Measurements from ENCODE around the gene ERG28.
"Not testable (repeated sequence)": the region's sequence is repeated elsewhere in the genome, so short reads cannot be mapped to it uniquely, and the experiment has no call there.

ERG28 gene

DNA sequence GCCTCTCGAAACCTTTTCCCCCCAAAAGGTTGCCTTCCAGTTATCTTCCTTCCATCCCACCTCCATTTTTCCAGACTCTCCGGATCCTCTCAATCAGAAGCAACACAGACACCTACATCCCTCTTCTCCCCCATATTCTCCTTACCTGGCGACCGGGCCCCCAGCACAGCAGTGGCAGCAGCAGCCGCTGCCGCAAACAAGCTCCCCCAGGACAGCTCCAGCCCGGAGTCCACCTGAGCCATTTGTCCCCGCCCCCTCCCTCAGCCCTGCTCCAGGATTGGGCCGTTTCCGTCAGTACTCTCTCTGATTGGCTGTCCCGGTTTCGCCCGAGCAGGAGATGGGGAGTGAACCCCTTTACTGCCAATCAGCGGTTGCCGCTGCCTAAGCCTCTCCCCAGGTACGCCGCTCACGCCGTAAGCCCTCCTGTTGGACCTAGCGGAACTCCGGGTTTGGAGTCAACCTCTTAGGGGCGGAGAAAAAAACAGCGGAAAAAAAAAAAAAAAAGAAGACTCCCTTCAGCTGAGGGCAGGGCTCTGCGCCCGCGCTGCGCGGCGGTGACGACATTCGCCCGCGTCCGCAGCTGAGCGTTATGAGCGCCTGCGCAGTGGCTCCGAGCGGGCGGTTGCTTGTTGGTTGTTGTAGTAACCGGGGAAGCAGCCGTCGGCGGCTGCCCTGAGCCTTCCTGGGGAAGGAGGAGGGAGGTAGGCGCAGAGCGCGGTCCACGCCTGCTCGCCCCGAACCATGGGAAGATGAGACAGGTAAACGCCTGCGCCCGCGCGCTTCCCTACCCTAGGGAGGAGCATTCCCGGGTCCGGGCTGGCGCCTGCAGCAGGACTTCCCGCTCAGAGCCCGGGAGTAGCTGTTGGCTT is at the start of gene ERG28, which contains the start of gene TTLL5:
ERG28 (minus strand) TSS at position 247 of the 869 bp plus-strand sequence. CDS start 3,374 bp downstream, outside the sequence.
TTLL5 (plus strand) TSS at position 617 of the 869 bp plus-strand sequence. CDS start 1,904 bp downstream, outside the sequence.
- DNase-seq, result peak; percentile 99

- peak; percentile 74 for DNase-seq
Measured at GRCh38 chr14:75709207-75709812, 48.6 kb upstream of the ERG28 start.

DNA sequence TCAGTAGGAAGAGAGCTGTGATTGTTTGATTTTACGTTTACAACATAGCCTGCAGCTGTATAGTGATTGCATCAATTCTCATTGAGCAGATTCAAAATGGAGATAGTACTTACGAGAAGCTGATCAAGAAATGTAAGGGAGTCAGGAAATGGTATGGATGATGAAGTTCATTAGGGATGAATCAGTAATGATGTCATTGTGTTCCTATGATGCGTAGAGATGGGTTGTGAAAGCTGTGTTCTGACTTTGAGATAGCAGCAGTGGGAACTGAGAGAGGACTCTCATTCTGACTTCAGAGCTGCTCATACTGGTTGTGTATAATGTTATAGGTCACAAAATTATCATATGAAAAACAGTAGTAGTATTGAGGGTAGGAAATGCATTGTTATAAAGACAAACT is 44.3 kb upstream of the ERG28 start:
- DNase-seq, result no peak

DNA sequence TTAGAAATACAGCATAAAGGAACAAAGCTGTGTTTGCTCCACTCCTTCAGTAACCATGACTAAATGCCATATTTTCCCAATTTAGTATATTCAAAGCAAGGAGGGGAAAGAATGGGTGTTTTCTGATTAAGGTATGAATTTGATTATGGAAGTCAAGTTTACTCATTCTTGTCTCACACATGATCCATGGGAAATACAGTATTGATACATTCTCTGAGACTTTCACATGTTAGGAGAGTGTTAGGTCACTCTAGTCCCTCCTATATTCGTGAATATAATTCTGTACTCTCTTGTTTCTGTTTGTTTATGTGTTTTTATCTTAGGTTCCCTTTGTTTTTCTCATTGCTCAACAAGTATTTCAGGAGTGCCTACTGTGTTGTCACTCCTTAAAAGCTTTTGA is 42.8 kb upstream of the ERG28 start:
- DNase-seq, result no peak

- no peak for DNase-seq
Measured at GRCh38 chr14:75702616-75703261, 42.1 kb upstream of the ERG28 start.

DNA sequence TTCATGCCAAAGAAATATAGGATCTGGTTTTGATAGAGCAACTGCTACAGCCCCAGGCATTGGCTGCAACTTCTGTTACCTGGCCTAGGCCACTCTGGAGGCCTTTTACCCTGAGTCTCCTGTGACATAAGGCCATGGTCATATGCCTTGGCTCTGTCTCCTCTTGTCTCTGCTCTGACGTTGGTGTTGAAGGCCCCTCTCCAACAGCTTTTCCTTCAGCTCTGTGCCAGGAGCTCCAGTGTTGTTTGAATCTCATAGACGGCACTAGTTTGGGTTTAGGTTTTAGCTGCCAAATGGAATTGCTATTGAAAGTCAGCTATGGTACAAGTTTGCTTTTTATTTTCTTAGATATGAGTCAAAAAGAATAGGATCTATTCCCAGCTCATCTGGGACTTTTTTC is 41.4 kb upstream of the ERG28 start:
- no peak for DNase-seq

- no peak for DNase-seq
Measured at GRCh38 chr14:75700295-75700694, 39.6 kb upstream of the ERG28 start.

DNA sequence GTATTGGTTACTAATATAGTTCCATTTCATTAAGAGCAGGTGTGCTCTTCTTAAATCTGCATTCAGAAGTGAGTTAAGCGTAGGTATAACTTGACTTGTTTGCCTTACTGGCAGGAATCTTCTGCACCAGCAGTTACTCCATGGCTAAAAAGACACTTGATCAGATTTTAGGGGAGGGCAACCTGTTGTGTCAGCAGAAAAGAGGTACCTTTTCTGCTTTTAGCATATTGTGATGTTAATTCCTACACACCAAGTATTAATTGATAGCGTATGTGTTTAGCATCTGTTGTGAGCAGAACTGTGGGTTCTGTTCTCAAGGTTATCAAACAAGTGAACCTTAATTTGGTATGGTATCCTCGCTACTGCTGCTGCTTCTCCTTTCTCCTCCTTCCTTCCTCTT is 38.7 kb upstream of the ERG28 start:
- DNase-seq, result no peak

GRCh38 chr14:75697918-75698317 is 37.2 kb upstream of the ERG28 start:
- DNase-seq, result no peak

GRCh38 chr14:75697386-75697785 is 36.7 kb upstream of the ERG28 start:
- DNase-seq, result no peak

DNA sequence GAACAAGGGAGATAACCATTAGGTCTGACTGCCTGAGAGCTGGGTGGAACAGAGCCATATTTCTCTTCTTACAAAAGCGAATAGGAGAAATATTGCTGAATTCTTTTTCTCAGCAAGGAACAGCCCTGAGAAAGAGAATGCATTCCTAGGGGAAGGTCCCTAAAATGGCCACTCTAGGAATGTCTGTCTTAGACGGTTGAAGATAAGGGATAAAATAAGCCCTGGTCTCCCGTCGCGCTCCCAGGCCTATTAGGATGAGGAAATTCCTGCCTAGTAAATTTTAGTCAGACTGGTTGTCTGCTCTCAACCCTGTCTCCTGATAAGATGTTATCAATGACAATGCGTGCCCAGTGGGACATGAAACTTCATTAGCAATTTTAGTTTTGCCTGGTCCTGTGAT is 34.3 kb upstream of the ERG28 start:
- not testable (repeated sequence) for DNase-seq

DNA sequence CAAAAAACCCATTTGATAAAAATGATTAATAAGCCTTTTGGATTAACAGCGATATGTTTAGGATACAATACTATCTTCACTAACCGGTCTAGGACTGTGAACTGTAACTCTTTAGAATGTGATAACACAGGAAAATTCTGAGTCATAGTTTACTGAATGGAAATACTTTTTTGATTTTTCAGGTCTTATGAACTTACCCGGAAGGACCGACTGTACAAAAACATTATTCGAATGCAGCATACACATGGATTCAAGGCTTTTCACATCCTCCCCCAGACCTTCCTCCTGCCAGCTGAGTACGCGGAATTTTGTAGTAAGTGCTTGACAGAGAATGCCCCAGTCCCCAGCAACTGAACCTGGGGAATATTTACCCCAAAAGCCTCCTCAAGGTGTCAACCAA is 29.3 kb upstream of the ERG28 start:
- DNase-seq, result no peak

DNA sequence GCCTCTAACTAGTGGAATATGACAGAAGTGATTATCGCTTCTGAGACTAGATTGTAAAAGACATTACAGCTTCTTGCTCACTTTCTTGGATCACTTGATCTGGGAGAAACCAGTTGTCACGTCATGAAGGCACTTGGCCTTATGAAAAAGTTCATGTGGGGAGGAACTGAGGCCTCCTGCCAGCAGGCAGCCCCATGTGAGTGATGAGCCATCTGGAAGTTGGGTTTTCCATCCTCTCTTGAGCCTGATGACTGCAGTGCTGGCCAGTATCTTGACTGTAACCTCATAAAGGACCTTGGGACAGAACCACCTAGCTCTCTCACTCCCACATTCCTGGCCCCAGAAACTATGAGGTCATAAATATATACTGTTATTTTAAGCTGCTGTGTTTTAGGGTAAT is 28.3 kb upstream of the ERG28 start:
- no peak for DNase-seq

GRCh38 chr14:75685910-75686309 is 25.2 kb upstream of the ERG28 start:
- no peak for DNase-seq

DNA sequence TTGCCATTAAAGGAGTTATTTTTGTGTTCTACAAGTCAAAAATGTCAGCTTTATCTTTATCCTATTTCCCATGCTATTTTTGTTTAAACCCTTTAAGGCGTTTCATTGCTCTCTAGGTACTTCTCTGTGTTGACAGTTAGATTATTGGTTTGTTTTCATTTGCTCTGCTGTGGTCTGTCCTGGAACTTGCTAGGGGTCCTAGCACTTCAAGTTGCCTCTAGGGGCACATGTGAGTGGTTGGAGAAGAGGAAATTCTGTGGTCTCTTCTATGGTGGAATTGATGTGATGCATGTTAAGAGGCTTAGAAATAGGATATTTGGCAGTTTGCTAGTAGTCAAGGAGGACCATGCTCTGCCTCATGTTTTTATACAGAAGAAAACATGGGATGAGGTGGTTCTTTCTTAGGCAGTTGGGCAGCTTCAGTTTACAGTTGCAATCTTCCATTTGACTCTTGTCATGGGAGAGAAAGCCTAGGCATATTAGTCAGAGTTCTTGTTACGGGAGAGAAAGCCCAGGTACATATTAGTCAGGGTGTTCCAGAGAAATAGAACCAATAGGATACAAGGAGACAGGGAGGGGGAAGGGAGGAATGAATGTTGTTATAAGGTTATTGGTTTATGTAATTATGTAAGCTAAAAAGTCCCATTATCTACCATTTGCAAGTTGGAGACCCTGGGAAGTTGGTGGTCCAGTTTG is 14.7 kb upstream of the ERG28 start:
- peak; percentile 9 for DNase-seq

- DNase-seq, result no peak
Measured at GRCh38 chr14:75673345-75674035, 12.8 kb upstream of the ERG28 start.

- no peak for DNase-seq
Measured at GRCh38 chr14:75672605-75673192, 12.0 kb upstream of the ERG28 start.

GRCh38 chr14:75667099-75667765 is 6.6 kb upstream of the ERG28 start:
- no peak for DNase-seq

DNA sequence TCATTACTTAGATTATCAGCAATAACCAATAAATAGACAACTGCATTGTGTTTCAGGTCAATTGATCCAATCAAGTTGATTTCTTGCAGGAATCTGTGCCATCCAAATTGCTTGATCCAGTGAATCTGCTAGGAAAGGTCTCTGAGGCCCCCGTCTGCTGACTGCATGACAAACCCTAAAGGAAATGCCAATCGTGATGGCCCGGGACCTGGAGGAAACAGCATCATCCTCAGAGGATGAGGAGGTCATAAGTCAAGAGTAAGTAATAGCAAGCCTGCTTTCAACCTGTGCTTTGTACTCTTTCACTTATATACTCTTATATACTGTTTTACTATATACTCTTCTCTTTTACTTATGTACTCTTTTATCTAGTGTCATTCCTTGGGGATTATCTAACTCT is 2.3 kb upstream of the ERG28 start:
- DNase-seq, result no peak

- DNase-seq, result no peak
Measured at GRCh38 chr14:75661499-75661814, 781 bp upstream of the ERG28 start.

DNA sequence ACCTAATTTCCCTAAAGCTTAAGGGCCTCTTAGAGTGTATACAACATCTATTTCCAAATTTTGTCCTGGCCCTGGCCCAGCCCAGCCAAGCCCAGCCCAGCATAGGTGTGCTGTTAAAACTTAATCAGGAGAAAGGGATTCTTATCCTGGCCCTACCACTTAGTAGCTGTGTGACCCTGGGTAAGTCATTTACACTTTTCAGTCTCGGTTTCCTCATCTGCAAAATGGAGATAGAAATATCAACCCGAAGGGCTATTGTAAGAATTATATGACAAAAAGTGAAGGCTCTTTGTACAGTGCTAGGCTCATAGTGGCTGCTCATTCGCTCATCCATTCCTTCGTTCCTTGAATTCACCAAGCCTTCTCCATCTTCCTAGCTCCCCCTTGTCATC is 442 bp downstream of the ERG28 start:
- DNase-seq, result no peak

GRCh38 chr14:75658957-75659356 is 1.7 kb downstream of the ERG28 start:
- DNase-seq, result no peak
